GM12891 (cell line): ENCODE measurements around the gene CDIPT.

Experiments used
- PAX5 ChIP-seq: IDR thresholded peaks from 2 replicates; pipeline ENCODE4 v1.6.1; 2011; ENCODE audit warnings: low read length, moderate library complexity, mild to moderate bottlenecking; ENCODE audit not compliant: insufficient read depth, severe bottlenecking
- POLR2AphosphoS5 ChIP-seq: IDR thresholded peaks from 2 replicates; pipeline ENCODE4 v1.6.1; 2011; ENCODE audit warnings: low read depth, low read length, control low read depth

DNA sequence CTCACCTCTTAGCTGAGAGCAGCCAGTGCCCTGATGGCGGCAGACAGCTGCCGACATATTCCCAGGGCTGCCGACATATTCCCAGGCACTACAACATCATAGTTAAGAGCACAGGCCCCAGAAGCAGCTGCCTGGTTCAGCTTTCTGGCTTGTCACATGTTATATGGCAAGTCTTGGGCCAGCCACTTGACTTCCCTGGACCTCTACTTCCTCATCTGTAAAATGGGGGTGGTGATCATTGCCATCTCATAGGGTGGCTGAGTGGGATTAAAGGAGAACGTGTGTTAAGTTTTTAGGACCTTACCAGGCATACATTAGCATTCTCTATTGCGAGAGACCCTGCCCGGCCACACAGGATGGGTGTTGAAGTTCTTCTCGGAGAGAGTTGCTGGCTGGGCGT is 19.1 kb downstream of the CDIPT start:
- no peak for TF ChIP-seq POLR2AphosphoS5
- TF ChIP-seq PAX5 = no peak
